ENCODE data around the gene NOSTRIN.

DNA sequence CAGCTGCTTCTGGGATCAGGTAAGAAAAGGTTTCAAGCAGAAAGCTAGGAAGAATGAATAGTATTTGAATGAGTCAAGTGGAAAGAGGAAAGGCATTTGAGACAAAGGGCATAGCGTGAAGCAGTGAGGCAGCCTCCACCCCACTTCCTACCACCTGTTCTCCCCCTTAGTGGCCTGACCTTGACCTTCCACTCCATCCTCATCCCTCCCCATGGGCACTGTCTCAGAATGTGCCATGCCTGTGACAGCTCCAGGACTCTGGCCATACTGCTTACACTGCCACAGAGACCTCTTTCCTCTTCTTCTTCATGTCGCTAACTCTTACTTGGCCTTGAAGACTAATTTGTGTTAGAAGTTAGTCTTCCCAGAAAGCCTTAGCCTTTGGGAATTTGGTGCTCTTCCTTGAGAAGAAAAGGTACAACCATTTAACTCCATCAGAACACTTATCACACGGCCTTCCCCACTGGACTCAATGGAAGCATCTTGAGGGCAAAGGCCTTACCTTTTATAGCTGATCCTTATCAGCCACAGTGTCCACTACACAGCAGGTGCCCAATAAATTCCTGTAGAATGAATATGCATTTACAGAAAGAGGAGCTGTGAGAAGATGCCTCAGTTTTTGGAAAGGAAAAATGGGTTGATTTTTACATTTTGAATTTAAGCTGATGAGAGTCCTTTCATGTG is 15.2 kb upstream of the NOSTRIN start:
- TF ChIP-seq, protein P1, sequence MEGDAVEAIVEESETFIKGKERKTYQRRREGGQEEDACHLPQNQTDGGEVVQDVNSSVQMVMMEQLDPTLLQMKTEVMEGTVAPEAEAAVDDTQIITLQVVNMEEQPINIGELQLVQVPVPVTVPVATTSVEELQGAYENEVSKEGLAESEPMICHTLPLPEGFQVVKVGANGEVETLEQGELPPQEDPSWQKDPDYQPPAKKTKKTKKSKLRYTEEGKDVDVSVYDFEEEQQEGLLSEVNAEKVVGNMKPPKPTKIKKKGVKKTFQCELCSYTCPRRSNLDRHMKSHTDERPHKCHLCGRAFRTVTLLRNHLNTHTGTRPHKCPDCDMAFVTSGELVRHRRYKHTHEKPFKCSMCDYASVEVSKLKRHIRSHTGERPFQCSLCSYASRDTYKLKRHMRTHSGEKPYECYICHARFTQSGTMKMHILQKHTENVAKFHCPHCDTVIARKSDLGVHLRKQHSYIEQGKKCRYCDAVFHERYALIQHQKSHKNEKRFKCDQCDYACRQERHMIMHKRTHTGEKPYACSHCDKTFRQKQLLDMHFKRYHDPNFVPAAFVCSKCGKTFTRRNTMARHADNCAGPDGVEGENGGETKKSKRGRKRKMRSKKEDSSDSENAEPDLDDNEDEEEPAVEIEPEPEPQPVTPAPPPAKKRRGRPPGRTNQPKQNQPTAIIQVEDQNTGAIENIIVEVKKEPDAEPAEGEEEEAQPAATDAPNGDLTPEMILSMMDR (IDR thresholded peaks at IDR 0.05) = no peak
- no peak for TF ChIP-seq POLR2A (IDR thresholded peaks at IDR 0.05)
